Uterus (tissue), 2 donors: ENCODE data around the gene GON4L.
"Not testable (repeated sequence)": the region's sequence is repeated elsewhere in the genome, so short reads cannot be mapped to it uniquely, and the experiment has no call there.

Source experiments
- CTCF ChIP-seq, 4 experiments: fragments of 200-600 bp in 2 of 4; fragments of 450-650 bp in 2 of 4; sonication (generic) in 2 of 4; IDR thresholded peaks; one replicate each; pipeline ENCODE4 v1.5.1; 2016 to 2019; ENCODE audit warnings: antibody characterized with exemption in 4 of 4, mild to moderate bottlenecking in 2 of 4, moderate library complexity in 1 of 4
- POLR2A ChIP-seq, 2 donors: fragments of 450-650 bp; IDR thresholded peaks; one replicate each; pipeline ENCODE4 v1.6.1; 2016; ENCODE audit warnings: antibody characterized with exemption in 2 of 2, mild to moderate bottlenecking in 1 of 2, moderate library complexity in 1 of 2

DNA sequence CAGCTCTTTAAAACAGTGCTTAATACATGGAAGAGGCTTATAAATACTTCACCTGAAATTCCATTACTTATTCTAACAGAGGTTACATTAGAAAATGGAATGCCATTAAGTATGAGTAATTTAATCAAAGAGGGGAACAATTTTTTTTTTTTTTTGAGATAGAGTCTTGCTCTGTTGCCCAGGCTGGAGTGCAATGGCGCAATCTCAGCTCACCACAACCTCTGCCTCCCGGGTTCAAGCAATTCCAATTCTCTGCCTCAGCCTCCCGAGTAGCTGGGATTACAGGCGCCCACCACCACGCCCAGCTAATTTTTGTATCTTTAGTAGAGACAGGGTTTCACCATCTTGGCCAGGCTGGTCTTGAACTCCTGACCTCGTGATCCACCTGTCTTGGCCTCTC is 38.6 kb upstream of the GON4L start:
- TF ChIP-seq POLR2A, CTCF (IDR thresholded peaks at IDR 0.05): not testable (repeated sequence)
